Inferior parietal cortex (tissue), 1 donor: ENCODE data around the gene LRIG2.
"Not testable (repeated sequence)": the region's sequence is repeated elsewhere in the genome, so short reads cannot be mapped to it uniquely, and the experiment has no call there.

Experiments
- DNase-seq: peaks from one replicate; pipeline ENCODE4 v3.0.0-alpha.2; 2016; ENCODE audit errors: extremely low spot score

Gene LRIG2

DNA sequence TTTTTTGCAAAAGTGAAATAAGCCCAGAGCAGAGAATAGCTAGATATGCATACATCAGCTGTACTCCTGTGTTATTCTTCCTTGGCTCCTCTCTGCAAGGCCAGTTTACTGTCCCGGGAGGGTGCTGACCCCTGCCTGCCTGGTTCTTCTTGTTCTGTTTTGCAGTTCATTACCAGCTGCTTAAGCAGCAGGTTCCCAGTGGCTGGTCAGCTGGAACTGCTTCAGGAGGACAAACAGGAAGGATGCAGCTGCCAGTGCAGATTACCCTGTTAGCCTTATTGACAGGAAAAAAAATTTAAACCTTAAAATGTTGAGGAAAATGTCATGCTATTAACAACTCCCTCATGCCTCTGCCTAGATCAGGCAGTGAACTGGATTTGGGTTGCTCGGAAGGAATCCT, 16.0 kb upstream of the LRIG2 start:
- no peak for DNase-seq

DNA sequence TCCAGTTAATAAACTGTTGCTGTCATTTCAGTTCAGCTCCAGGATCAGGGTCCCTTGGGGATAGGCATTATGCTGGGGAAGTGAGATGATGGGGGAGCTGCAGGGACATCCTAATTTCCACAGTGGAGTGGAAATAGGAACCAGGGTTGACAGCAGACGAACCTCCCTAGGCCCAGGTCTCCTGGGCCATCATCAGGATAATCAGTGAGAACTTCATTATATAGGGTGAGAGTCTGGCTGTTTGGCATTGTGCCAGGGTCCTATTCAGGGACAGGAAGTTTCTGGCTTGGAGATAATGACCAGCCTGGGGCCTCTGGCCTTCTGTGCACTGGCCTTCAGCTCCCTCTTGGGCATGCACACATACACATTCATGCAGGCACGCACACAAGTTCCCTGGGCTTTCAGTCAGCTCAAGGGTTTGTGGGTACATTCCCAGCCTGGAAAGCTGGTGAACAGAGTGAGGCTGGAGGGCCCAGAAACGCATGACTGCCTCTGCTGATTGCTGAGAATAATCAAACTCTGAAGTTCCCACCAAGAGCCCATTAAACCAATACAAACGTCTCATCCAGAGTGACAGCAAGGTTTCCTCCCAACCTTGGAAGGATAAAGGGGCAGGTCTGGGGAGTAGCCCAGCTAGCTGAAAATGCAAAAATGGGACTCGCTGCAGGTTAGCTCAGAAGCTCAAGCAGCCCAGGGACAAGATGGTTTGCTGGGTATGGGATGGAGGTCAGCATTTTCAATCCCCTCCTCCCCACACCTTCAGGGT, 13.9 kb upstream of the LRIG2 start:
- DNase-seq, result no peak

DNA sequence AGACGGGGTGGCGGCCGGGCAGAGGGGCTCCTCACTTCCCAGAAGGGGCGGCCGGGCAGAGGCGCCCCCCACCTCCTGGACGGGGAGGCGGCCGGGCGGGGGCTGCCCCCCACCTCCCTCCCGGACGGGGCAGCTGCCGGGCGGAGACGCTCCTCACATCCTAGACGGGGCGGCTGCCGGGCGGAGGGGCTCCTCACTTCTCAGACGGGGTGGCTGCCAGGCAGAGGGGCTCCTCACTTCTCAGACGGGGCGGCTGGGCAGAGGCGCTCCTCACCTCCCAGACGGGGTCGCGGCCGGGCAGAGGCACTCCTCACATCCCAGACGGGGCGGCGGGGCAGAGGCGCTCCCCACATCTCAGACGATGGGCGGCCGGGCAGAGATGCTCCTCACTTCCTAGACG, 9.5 kb upstream of the LRIG2 start:
- not testable (repeated sequence) for DNase-seq

DNA sequence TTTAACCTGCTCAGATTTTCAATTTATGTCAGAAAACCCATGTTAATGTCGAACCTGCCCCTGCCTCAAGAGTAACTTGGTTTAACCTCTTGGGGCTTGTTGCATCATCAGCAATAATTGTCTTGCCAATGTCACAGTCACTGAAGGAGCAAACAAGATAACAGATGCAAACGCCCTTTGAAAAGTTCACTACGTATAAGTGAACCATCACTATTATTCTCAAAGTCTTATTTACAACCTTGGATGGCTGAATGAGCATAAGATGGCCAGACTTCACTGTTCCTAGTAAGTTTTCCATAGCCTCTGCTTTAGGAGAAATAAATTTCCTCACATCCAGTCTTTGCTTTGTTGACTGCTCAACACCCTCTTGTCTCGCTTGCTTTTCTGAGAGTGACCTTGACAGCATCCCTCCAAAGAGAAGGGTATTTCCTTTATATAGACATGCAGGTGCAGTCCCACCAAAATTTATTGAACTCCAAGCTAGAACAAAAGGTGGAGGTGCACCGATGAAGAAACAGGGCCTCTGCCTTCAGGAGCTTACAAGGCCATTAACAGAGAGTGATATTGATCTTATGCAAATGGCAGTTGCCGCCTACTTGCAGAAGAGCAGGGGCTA, 749 bp upstream of the LRIG2 start:
- no peak for DNase-seq

DNA sequence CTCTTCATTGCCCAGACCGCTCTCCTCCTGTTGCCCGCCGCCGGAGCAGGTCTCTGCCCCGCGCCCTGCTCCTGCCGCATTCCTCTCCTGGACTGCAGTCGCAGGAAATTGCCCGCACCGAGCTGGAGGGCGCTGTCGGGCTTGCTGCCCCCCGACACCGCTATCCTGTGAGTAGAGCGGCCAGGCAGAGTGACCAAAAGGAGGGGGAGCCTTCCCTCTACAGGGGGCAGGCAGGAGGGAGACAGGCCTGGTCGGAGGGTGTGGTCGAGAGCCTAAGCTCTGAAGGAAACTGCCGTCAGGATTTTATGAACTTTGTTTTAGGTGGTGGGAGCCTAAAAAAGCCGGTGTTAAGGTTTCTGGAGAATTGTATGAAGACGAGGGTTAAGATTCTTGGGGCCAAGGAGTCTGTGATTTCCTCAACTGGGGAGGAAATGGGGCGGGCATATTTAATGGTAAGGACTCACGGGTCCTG, 517 bp downstream of the LRIG2 start:
- no peak for DNase-seq

DNA sequence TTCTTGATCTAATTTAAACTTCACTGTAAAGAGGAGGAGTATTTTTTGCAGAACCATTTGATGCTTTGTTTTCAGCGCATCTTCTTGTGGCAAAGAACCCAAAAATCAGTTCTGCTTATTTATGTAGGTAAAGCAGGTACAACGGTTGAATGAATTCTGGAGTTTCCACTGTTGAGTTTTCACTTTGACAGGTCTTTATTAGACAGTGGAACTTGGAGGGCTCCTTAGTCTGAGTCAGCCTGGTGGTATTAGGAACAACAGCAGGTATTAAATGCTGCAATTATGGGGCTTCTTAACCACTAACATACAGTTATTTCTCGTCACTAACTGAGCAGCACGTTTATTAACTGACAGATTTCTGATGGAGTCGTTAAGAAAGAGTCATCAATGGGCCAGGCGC, 1.2 kb downstream of the LRIG2 start:
- no peak for DNase-seq

DNA sequence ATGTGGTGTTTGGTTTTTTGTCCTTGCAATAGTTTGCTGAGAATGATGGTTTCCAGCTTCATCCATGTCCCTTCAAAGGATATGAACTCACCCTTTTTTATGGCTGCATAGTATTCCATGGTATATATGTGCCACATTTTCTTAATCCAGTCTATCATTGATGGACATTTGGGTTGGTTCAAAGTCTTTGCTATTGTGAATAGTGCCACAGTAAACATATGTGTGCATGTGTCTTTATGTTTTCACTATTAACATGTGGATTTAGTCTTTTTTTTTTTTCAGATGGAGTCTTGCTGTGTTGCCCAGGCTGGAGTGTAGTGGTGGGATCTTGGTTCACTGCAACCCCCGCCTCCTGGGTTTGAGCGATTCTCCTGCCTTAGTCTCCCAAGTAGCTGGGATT, 5.0 kb downstream of the LRIG2 start:
- DNase-seq, result not testable (repeated sequence)

DNA sequence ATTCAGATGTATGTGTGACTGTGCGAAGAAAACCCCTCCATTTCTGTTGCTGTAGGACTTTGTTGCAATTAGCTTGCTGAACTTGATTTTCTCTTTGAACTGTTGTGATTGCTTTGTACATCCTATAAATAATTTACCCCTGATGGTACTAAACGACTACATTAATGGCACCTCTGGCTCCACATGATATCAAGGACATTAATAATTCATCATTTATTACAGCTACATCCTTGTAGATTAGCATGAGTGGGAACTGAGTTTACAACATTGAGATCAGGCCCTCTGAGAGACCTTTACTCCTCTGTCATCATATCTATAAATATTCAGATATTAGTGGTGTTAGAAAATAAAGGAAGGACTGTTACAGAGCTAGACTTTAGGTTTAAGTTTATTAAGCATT, 13.5 kb downstream of the LRIG2 start:
- no peak for DNase-seq

DNA sequence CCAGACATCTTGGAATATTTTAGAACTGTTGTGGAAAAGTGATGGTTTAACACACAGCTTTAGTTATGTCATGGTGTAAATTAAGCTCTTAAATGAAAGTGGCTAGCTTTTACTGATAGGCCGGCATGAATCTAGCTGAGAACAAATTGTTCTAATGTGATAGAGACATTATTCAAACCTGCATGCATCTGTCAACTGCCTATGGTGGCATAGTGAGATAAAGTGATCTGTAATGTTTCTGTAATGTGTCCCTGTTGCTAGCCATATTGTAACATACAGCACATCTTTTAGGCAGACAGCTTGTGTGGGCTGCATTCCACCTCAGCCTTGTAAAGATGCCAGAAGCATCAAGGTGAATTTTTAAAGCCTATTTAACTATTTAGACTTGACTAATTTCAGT, 16.0 kb downstream of the LRIG2 start:
- no peak for DNase-seq

DNA sequence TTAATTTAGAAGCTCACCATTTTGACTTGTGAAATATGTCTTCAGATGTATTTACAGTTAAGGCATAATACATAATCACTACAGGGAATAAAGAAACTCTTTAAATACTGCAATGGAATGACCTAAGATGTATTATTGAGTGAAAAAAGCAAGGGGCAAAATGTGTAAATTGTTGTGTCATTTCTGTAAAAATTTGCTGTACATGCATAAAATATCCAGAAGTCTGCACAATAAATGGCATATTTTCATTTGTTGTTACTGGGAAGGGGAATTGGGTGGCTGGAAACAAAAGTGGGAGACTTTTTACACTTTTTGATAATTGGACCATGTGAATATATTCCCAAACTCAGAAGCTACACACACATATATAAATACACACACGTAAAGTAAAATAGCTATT, 17.1 kb downstream of the LRIG2 start:
- DNase-seq, result no peak

DNA sequence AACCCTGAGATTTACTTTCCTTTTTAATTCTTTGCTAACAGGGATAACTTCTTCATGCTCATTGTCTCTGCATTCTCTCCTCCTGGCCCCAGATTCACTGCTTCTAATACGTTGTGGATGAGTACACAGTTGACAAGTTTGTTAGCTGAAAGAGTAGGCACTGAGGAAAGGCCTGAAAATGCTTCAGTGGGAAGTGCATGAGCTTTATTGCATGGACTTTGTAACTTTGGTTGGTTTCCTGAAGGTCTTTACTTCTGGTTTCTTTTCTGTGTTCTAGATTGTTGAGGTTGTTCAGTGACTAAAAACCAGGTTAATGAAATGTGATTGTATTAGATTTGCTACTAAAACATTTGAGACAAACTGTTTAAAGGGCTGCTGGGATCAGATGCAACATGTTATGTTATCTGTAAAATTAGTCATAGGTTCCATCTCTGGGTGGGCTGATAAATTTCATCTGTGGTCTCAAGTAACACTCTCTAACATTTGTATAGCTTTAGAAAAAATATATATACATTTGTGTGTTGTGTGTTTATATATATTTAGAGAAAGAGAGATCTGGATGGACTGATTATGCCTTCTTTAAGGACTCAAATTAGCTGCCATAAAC, 19.1 kb downstream of the LRIG2 start:
- no peak for DNase-seq

DNA sequence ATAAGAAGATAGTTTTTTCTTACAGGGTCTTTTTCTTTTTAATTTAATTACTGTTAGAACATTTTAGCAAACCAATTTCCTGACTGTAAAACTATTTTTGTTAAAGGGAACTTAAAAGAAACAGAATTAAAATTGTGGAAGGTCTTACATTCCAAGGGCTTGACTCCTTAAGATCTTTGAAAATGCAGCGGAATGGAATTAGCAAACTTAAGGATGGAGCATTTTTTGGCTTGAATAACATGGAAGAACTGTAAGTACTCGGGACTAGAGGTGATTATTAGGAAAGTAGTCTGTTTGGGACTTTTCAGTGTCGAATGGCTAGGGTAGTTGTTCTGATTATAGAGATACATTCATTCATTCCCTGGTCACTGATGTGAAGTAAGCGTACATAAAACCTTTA, 21.5 kb downstream of the LRIG2 start:
- DNase-seq, result no peak

DNA sequence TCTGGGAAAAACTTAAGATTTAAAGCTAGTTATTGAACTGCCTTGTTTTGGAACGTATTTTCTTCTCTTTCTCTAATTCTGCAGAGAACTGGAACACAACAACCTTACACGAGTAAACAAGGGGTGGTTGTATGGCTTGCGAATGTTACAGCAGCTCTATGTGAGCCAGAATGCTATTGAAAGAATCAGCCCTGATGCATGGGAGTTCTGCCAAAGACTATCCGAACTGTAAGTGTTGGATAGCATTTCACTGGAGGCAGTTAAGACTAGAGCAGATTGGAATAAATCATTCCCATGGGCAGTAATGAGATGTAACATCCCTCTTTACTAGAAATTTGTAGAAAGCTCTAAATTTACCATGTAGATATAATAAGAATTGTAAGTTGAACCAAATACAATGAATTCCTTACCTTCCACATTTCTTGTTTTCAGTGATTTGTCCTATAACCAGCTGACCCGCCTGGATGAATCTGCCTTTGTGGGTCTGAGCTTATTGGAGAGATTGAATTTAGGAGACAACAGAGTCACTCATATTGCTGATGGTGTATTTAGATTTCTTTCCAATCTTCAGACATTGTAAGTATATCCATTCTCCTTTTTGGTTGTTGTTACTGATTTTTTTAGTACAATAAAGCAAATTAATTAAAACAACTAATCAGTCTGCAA, 22.9 kb downstream of the LRIG2 start:
- DNase-seq, result peak; percentile 73

DNA sequence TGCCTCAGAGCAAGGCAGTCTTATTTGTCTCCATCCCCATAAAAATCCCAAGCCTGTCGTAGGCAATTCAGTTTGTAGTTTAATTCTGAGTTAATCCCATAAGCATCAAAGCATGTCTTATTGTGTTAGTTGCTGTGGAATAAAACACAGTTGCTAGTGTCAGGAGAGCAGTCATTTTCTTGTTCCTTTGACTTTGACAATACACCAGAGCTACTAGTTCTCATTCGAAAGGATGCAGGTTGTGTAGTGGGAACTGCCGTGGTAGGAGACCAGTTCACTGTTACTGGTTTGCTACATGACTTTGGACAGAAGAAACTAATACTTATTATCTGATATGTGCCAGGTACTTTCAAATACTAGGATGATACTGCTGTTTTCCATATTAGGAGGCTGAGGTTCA, 23.5 kb downstream of the LRIG2 start:
- no peak for DNase-seq

DNA sequence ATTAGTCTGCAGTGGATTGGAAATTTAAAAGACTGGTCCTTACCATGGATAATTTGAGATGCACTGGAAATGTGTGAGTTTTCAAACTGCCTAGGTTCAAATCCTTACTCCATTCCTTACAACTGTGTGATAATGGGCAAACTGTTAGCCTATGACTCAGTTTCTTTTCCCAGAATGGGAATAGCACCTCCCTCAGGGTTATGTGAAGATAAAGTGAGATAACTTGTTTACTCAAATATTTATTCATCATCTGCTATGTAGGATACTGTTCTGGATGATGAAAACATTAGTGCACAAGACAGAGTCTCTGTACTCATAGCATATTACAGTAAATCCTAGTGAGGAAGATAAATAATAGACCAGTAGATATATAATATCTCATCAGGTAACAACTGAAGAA, 28.6 kb downstream of the LRIG2 start:
- DNase-seq, result no peak

DNA sequence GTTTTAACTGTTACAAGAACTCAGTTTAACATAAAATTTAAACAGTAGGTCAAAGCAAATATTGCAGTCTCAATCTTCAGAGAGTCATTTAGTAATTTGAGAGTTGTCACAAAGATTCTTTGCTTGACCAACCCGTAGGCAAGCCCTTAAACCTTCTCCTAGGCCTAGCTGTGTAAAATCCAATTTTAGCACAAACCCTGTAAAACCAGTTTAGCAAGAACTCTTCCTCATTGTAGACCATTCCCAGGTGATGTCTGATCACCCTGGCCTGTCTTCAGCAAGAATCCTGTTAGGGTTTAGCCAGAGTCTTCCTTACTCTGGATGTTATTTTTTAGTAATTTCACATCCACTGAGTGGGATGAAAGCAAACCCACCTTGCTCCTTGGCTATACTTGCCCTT, 30.1 kb downstream of the LRIG2 start:
- no peak for DNase-seq

DNA sequence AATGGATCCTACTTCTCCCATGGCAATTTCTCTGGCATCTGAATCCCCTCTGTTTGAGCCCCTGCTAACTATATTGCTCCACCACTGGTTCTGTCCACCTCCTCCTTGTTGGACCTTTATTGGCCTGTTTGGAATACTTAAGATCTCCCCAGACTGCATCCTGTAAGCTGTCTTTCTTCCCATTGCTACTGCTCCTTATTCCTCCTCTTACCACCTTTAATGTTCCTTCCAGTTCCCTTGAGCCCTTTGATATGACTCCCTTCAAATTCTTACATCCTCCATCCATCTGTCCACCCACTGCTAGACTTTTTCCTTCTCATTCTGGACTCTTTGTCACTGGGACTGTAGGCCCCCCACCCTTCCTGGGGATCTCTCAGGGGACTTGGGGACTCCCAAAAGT, 31.0 kb downstream of the LRIG2 start:
- no peak for DNase-seq

DNA sequence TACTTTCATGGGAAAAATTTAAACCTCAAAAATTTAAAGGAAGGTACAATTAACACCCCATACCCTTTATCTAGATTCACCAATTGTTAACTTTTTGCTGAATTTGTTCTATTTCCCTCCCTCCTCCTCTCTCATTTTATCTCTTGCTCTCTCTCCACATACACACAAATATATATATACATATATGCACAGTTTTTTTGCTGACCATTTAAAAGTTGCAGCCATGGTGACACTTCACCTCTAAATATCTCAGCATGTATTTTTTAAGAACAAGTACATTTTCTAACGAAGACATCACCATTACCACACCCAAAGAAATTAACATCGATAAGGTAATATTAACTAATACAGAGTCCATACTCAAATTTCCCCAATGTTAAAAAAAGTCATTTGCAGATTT, 33.9 kb downstream of the LRIG2 start:
- no peak for DNase-seq

DNA sequence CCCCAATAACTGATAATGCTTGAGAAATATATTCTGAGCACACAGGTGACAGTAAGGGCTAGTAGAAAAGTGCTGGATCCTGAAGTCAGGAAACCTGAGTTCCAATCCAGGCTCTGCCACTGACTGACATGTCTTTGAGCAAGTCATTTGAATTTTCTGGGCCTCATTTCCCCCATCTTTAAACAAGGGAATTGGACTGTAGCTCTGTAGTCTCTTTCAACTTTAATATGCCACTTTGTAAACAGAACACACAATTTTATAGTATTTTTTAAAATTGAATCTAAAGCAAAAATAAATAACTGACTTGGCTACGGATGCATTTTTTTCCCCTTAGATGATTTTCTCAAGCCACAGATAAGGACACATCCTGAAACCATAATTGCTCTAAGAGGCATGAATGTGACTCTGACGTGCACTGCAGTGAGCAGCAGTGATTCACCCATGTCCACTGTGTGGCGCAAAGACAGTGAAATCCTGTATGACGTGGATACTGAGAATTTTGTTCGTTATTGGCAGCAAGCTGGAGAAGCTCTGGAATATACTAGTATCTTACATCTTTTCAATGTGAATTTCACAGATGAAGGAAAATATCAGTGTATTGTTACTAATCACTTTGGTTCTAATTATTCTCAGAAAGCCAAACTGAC, 37.0 kb downstream of the LRIG2 start:
- DNase-seq, result peak; percentile 60

DNA sequence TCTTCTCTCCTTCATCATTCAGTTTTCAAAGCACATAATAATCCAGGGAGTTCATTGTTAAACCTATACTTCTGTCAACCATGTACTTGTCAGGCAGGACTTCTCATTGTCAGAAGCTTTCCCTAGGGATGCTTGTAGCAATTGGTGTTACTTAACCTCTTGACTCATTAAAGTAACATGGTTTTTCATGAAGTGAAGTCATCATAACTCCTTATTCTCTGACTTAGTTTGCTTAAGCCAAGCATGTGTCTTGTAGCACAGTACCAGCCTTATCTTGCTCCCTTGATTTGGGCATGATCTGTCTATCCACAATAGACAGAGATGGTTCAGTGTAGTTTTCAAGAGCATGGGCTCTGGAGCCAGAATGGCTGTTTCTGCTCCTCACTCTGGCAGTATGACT, 45.3 kb downstream of the LRIG2 start:
- no peak for DNase-seq

DNA sequence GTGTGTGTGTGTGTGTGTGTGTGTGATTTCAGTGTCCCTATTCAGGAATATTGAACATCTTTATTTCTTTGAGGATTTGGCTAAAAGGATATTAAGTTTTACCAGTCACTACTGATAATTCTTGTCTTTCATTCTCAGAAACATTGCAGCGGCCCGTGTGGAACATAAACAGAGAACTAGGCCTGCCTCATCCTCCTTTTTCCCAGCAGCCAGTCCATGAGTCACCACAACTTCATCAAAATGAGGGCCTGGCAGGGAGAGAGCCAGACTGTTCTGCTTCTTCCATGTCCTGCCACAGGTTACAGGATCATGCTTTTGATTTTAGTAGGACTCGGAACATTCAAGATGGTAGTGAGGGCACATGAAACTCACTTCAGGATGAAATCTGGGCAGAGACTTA, 50.7 kb downstream of the LRIG2 start:
- DNase-seq, result no peak

DNA sequence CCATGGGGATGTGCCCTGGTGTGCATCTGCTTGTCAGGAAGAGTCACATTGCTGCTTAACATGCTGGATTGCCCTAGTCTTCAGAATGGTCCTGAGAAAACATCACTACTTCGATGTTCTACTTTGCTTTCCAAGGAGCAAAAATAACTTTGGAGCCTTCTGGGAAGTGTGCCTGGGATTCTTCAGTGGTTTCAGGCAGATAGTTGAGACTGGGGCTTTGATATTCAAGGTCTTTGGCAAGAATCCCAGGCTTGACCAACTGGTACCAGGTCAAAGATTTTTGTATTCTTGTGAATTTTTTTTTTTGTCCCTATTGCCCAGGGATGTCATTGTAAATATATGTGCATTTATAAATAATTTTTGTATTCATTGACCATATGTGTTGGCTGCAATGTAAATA, 51.4 kb downstream of the LRIG2 start:
- DNase-seq, result no peak
